Measurements from ENCODE around the gene HHATL.

HHATL gene

GRCh38 chr3:42733501-42734262 lies 31.1 kb upstream of the HHATL start:
- no peak overlapping the region for H3K4me3 ChIP-seq (ENCODE audit: low read length)
- TF ChIP-seq CTCF (conservative IDR thresholded peaks at IDR 0.05; ENCODE audit: low read depth, low read length), result no peak
- DNase-seq (ENCODE audit: low read depth), result no peak

- no peak for DNase-seq (ENCODE audit: low read depth)
- H3K4me3 ChIP-seq (ENCODE audit: low read length), result no peak overlapping the region
Observed at GRCh38 chr3:42732829-42733459, 30.3 kb upstream of the HHATL start.

DNA sequence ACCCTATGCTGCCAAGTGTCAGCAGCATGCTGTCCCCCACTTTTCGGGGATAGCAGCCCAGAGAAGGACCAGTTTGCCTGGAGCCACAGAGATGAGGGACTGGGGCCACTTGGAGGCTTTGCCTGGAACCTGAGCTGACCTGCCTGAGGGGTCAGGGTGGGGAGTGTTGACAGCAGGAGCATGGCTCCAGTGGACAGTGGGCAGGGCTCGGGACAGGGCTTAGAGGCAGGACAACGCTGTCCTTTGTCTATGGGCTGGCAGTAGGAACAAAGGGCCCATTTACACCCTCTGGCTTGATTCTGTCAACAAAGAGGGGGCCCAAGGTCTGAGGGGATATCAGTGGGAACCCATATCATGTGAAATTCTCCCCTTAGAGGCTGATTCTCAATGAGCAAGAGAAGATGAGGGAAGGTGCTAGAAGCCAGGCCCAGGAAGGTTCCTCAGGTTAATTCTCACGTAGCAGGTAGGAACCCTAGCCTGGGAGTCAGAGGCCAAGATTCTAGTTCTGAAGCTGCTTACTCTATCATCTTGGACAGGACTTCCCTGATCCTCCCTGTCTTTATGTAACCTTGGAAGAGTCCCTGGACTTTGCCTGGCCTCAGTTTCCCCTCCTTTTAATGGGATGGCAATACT lies 29.7 kb upstream of the HHATL start:
- no peak overlapping the region for H3K4me3 ChIP-seq (ENCODE audit: low read length)
- no peak for DNase-seq (ENCODE audit: low read depth)
- no peak for TF ChIP-seq CTCF (conservative IDR thresholded peaks at IDR 0.05; ENCODE audit: low read depth, low read length)

More at GRCh38 chr3:42732829-42733459, 30.3 kb upstream of the HHATL start:
- peak; percentile 29 for TF ChIP-seq CTCF (conservative IDR thresholded peaks at IDR 0.05; ENCODE audit: low read depth, low read length)

DNA sequence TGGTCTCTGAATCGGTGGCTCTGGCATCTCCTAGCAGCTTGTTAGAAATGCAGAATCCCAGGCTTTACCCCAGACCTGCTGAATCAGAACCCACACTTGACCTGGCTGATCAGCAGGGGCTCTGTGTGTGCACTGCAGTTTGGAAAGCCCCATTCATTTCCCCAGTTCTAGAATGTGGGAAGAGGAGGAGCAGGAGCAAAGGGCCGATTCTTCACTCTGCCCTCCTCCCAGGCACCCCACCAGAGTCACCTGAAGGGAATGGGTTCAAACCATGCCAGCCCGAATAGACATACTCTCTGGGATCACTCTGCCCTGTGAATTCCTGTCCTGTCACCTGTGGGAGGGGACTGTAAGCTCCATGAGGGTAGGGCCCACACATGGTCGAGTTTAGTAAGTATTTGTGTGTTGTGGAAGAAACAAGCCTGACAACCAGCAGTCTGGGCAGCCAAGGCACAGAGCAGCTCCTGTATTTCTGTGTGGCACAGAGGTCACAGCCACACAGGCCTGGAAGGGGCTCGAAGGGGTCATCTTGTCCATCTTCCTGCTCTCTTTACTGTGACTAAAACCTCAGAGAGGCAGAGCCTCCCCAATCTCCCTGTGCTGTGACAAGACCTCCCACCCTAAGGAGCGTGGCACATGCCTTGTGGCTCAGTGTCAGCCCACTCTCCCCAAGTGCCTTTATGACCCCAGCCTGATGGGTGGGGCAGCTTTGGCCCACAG lies 29.0 kb upstream of the HHATL start:
- DNase-seq (ENCODE audit: low read depth), result no peak
- H3K4me3 ChIP-seq (ENCODE audit: low read length), result no peak overlapping the region
- no peak for TF ChIP-seq CTCF (conservative IDR thresholded peaks at IDR 0.05; ENCODE audit: low read depth, low read length)

DNA sequence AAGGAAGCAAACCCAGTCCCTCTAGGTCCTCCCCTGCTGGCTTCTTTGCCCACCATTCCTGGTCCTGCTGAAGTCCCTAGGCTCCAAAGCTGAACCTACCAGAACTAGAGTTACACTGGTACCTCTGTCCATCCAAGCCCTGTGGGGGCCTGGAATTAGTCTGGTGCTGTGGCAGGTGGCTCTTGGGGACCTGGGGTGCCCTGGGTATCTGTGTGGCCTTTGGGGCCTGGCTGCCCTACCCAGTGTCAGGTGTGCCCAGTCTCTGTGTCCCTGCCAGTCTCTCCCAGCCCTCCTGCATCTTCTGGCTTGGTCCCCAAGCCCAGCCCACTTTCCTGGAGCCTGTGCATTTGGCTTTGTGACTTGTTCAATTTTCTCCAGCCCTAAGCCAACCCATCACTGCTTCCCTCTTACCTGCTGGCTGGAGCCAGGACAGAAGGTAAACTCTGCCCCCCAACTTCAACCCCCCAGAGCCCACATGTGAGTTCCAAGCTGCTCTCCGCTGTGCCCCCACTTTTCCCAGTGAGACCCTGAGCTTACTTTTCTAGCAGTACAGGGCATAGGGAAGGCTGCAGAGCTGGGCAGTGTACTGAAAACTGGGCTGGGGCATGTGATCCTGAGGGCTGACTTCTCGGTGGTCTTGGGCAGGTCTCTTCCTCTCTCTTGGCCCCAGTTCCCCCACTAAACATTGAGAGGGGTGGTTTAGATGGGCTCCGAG lies 28.3 kb upstream of the HHATL start:
- TF ChIP-seq CTCF (conservative IDR thresholded peaks at IDR 0.05; ENCODE audit: low read depth, low read length), result no peak
- DNase-seq (ENCODE audit: low read depth), result no peak
- no peak overlapping the region for H3K4me3 ChIP-seq (ENCODE audit: low read length)

DNA sequence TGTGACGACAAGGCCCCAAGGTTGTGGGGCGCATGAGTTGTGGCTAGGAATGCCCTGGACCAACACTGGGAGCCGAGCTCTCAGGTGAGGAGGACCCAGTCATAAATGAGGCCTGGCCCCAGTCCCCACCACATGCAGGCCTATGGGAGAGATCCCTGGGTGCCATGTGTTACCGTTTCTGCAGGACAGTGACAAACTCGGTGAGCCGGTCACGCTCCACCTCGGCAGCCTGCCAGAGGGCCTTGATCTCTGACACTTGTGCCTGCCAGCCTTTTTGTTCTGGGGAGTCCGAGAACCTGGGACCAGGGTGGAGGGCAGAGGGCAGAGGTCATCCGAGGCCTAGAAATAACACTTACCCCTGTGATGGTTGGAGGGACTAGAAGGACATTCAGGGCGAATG lies 27.7 kb upstream of the HHATL start:
- TF ChIP-seq CTCF (conservative IDR thresholded peaks at IDR 0.05; ENCODE audit: low read depth, low read length), result no peak

More for the DNA sequence above, 27.7 kb upstream of the HHATL start:
- H3K4me3 ChIP-seq (ENCODE audit: low read length), result no peak overlapping the region
- DNase-seq (ENCODE audit: low read depth), result no peak
